Measurements from ENCODE around the gene HOXB2. TPM values are rescaled to one million over a fixed set of nuclear protein-coding genes. Genes with fewer than 3 reads are reported as not detected.

Gene HOXB2
- total RNA-seq, 1 donor from 2014 or later, result 5.6 TPM

GRCh38 chr17:48523010-48523409 lies 21.9 kb downstream of the HOXB2 start:
- Histone ChIP-seq H3K27ac (no peak overlapping the region), H3K9me3 (no peaks in the 10 kb centered on the region), H3K27me3 (ENCODE audit: low read depth) (peaks cover 54% of the 10 kb centered on the region), H3K4me3 (no peak overlapping the region), H3K4me1 (peaks cover 5% of the 10 kb centered on the region), H3K36me3 (no peaks in the 10 kb centered on the region)
- no peak for TF ChIP-seq CTCF (IDR thresholded peaks at IDR 0.05)
- DNase-seq (no peak), ATAC-seq (no peak)
- intact Hi-C loops (cut with DNase I), result no loop called here

GRCh38 chr17:48522031-48522653 lies 22.8 kb downstream of the HOXB2 start:
- H3K4me3 ChIP-seq, result no peak overlapping the region
- peak in 1 of 2 donors; percentile 48 for ATAC-seq
- peaks cover 5% of the 10 kb centered on the region for H3K4me1 ChIP-seq
- intact Hi-C loops (cut with DNase I), result no loop called here
- no peak overlapping the region for H3K27ac ChIP-seq
- no peak for DNase-seq
- no peaks in the 10 kb centered on the region for H3K9me3 ChIP-seq
- H3K27me3 ChIP-seq (ENCODE audit: low read depth), result peaks cover 50% of the 10 kb centered on the region
- no peaks in the 10 kb centered on the region for H3K36me3 ChIP-seq
- no peak for TF ChIP-seq CTCF (IDR thresholded peaks at IDR 0.05)

- no peak for DNase-seq
- Histone ChIP-seq H3K4me3 (no peak overlapping the region), H3K9me3 (no peaks in the 10 kb centered on the region), H3K27ac (no peak overlapping the region), H3K27me3 (ENCODE audit: low read depth) (peaks cover 46% of the 10 kb centered on the region), H3K36me3 (no peaks in the 10 kb centered on the region), H3K4me1 (peaks cover 5% of the 10 kb centered on the region)
- ATAC-seq, result no peak
- TF ChIP-seq CTCF (IDR thresholded peaks at IDR 0.05), result no peak
- intact Hi-C loops (cut with DNase I), result no loop called here
Observed at GRCh38 chr17:48520631-48521079, 24.3 kb downstream of the HOXB2 start.

- no peak overlapping the region for H3K4me3 ChIP-seq
- intact Hi-C loops (cut with DNase I), result no loop called here
- no peak for ATAC-seq
- peaks cover 5% of the 10 kb centered on the region for H3K4me1 ChIP-seq
- no peak for DNase-seq
- no peak for TF ChIP-seq CTCF (IDR thresholded peaks at IDR 0.05)
- no peak overlapping the region for H3K27ac ChIP-seq
- H3K9me3 ChIP-seq, result no peaks in the 10 kb centered on the region
- peaks cover 42% of the 10 kb centered on the region for H3K27me3 ChIP-seq (ENCODE audit: low read depth)
- no peaks in the 10 kb centered on the region for H3K36me3 ChIP-seq
Observed at GRCh38 chr17:48519427-48519826, 25.5 kb downstream of the HOXB2 start.

GRCh38 chr17:48517478-48517877 lies 27.4 kb downstream of the HOXB2 start:
- Histone ChIP-seq H3K27ac (no peak overlapping the region), H3K4me3 (no peak overlapping the region), H3K9me3 (no peaks in the 10 kb centered on the region), H3K36me3 (no peaks in the 10 kb centered on the region), H3K27me3 (ENCODE audit: low read depth) (peaks cover 53% of the 10 kb centered on the region), H3K4me1 (peaks cover 10% of the 10 kb centered on the region)
- no peak for ATAC-seq
- TF ChIP-seq CTCF (IDR thresholded peaks at IDR 0.05), result no peak
- intact Hi-C loops (cut with DNase I), result no loop called here
- DNase-seq, result no peak

Data from lower lobe of right lung (tissue), 2 donors.